ENCODE data around the gene OSER1. TPM values are rescaled to one million over a fixed set of nuclear protein-coding genes. Genes with fewer than 3 reads are reported as not detected.
"Not testable (repeated sequence)": the region's sequence is repeated elsewhere in the genome, so short reads cannot be mapped to it uniquely, and the experiment has no call there.

The OSER1 gene
- total RNA-seq, 2 experiments from 2014 or later = 23.7 to 25.8 TPM

DNA sequence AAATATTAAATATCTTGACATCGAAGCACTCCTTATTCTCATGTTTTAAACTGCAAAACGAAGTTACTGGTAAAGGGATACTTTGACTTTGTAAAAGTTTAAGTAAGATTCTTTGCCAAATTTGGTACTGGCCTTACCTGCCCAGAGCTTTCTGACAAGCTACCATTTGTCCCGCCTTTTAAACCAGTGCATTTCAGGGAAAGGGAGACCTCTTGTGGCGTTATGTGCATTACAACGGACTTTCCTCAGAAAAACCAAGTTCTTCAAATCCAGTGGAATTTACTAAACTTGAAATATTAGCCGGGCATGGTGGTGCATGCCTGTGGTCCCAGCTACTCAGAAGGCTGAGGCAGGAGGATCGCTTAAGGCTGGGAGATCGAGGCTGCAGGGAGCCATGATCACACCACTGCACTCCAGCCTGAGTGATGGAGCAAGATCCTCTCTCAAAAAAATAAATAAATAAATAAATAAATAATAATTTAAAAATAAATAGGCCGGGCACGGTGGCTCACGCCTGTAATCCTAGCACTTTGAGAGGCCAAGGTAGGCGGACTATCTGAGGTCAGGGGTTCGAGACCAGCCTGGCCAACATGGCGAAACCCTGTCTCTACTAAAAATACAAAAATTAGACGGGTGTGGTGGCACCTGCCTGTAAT, 20.2 kb downstream of the OSER1 start:
- CTCF ChIA-PET = interaction anchor here (0.6 to 3.7 kb wide), 11 partner anchors 14 to 732 kb away, joined by 3 to 33 read pairs (median 4); no protein-coding TSS in a partner anchor
- H3K4me3 Mint-ChIP-seq; POLR2A ChIA-PET; H3K36me3 Mint-ChIP-seq (ENCODE audit: low read depth); H3K9me3 Mint-ChIP-seq; H3K27ac Mint-ChIP-seq: not testable (repeated sequence)
- H3K4me1 Mint-ChIP-seq = peaks cover 12% of the 10 kb centered on the region
- DNase-seq = peak; percentile 64
- H3K27me3 Mint-ChIP-seq = peaks cover 39% of the 10 kb centered on the region

GRCh38 chr20:44188752-44189151, 21.8 kb downstream of the OSER1 start:
- H3K4me3 Mint-ChIP-seq = no peak overlapping the region
- no peaks in the 10 kb centered on the region for H3K9me3 Mint-ChIP-seq
- ChIA-PET POLR2A (no interaction called here), CTCF (interaction anchor here (3.7 kb wide), 1 partner anchor 71 kb away, joined by 33 read pairs; no protein-coding TSS in a partner anchor)
- peaks cover 44% of the 10 kb centered on the region for H3K27me3 Mint-ChIP-seq
- peaks cover 12% of the 10 kb centered on the region for H3K4me1 Mint-ChIP-seq
- no peaks in the 10 kb centered on the region for H3K36me3 Mint-ChIP-seq (ENCODE audit: low read depth)
- DNase-seq = no peak
- H3K27ac Mint-ChIP-seq = no peak overlapping the region

DNA sequence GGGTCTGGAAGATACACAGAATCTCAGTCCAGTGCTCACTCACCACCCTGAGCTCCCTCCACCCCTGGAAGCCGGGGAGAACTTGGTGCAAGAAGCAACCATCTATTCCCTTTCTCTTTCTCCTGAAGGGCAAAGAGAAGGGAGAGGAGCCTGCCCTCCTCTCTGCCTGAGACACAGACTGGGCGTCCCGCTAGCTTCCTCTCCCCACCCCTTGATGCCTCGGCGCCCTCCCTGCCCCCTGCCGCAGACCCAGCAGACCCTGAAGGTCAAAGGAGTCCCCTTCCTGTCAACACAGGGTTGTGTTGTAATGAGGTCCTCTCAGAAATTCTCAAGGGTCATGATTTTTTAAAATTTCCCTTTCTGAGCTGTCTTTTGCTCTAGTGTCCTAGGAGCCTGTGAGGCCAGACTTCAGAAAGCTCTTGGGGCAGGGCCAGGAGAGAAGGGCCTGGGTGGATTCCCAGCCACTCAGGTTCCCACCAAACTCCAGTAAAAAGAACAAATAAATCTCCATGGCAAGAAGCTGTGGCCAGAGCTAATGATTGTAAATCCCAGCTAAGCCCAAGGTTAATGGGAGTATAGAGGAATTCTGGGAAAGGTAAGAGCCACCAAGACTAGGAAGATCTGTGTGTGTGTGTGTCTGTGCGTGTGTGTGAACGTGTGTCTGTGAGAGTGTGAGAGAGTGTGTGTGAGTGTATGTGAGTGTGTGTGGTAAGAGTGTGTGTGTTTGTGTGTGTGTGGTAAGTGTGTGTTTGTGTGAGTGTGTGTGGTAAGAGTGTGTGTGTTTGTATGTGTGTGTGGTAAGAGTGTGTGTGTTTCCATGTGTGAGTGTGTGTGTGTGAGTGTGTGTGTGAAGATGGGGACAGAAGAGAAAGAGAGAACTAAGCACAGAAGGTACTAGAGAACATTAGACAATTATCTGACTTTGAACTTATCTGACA, 22.5 kb downstream of the OSER1 start:
- Mint-ChIP-seq H3K36me3 (ENCODE audit: low read depth) (no peaks in the 10 kb centered on the region), H3K9me3 (no peaks in the 10 kb centered on the region), H3K27me3 (peaks cover 44% of the 10 kb centered on the region), H3K27ac (no peak overlapping the region), H3K4me1 (peaks cover 12% of the 10 kb centered on the region), H3K4me3 (no peak overlapping the region)
- CTCF ChIA-PET = interaction anchor here (0.9 to 3.7 kb wide), 5 partner anchors 9 to 132 kb away, joined by 3 to 33 read pairs (median 3); no protein-coding TSS in a partner anchor
- DNase-seq = no peak
- POLR2A ChIA-PET = no interaction called here

- ChIA-PET POLR2A (no interaction called here), CTCF (interaction anchor here (0.9 to 3.7 kb wide), 5 partner anchors 10 to 131 kb away, joined by 3 to 33 read pairs (median 3); no protein-coding TSS in a partner anchor)
- Mint-ChIP-seq H3K27me3 (peaks cover 42% of the 10 kb centered on the region), H3K9me3 (no peaks in the 10 kb centered on the region), H3K4me1 (peaks cover 12% of the 10 kb centered on the region), H3K36me3 (ENCODE audit: low read depth) (no peaks in the 10 kb centered on the region), H3K4me3 (no peak within 1 kb of the TSS), H3K27ac (no peak within 1 kb of the TSS)
- DNase-seq = no peak
Measured at GRCh38 chr20:44187054-44187771, 23.4 kb downstream of the OSER1 start, which contains the start of gene JPH2. Gene JPH2, minus strand, starts transcription at chr20:44187188. Its CDS starts 483 bp downstream, at chr20:44186705.

GRCh38 chr20:44186674-44187053, 23.9 kb downstream of the OSER1 start:
- no peak for DNase-seq
- CTCF ChIA-PET = interaction anchor here (1.5 kb wide), 1 partner anchor 20 kb away, joined by 4 read pairs; no protein-coding TSS in a partner anchor
- Mint-ChIP-seq H3K27me3 (peaks cover 43% of the 10 kb centered on the region), H3K9me3 (no peaks in the 10 kb centered on the region), H3K4me1 (peaks cover 12% of the 10 kb centered on the region), H3K4me3 (no peak overlapping the region), H3K27ac (no peak overlapping the region), H3K36me3 (ENCODE audit: low read depth) (no peaks in the 10 kb centered on the region)
- POLR2A ChIA-PET = no interaction called here

GRCh38 chr20:44186201-44186600, 24.4 kb downstream of the OSER1 start:
- H3K4me3 Mint-ChIP-seq = no peak overlapping the region
- no peaks in the 10 kb centered on the region for H3K36me3 Mint-ChIP-seq (ENCODE audit: low read depth)
- ChIA-PET CTCF (interaction anchor here (1.5 kb wide), 1 partner anchor 20 kb away, joined by 4 read pairs; no protein-coding TSS in a partner anchor), POLR2A (no interaction called here)
- DNase-seq = no peak
- no peak overlapping the region for H3K27ac Mint-ChIP-seq
- no peaks in the 10 kb centered on the region for H3K9me3 Mint-ChIP-seq
- peaks cover 12% of the 10 kb centered on the region for H3K4me1 Mint-ChIP-seq
- H3K27me3 Mint-ChIP-seq = peaks cover 47% of the 10 kb centered on the region

GRCh38 chr20:44185574-44185973, 25.0 kb downstream of the OSER1 start:
- CTCF ChIA-PET = interaction anchor here (1.5 kb wide), 1 partner anchor 19 kb away, joined by 4 read pairs; no protein-coding TSS in a partner anchor
- no peaks in the 10 kb centered on the region for H3K36me3 Mint-ChIP-seq (ENCODE audit: low read depth)
- no peak overlapping the region for H3K4me3 Mint-ChIP-seq
- no peak for DNase-seq
- peaks cover 52% of the 10 kb centered on the region for H3K27me3 Mint-ChIP-seq
- H3K27ac Mint-ChIP-seq = no peak overlapping the region
- no peaks in the 10 kb centered on the region for H3K9me3 Mint-ChIP-seq
- POLR2A ChIA-PET = no interaction called here
- peaks cover 9% of the 10 kb centered on the region for H3K4me1 Mint-ChIP-seq

GRCh38 chr20:44183282-44183681, 27.3 kb downstream of the OSER1 start:
- ChIA-PET POLR2A (no interaction called here), CTCF (interaction anchor here (0.6 to 1.5 kb wide), 2 partner anchors 66 to 427 kb away, joined by 3 to 5 read pairs; no protein-coding TSS in a partner anchor)
- Mint-ChIP-seq H3K27ac (no peak overlapping the region), H3K27me3 (peaks cover 46% of the 10 kb centered on the region), H3K4me1 (peaks cover 7% of the 10 kb centered on the region), H3K9me3 (no peaks in the 10 kb centered on the region), H3K4me3 (no peak overlapping the region), H3K36me3 (ENCODE audit: low read depth) (no peaks in the 10 kb centered on the region)
- no peak for DNase-seq

- no peaks in the 10 kb centered on the region for H3K9me3 Mint-ChIP-seq
- ChIA-PET POLR2A (no interaction called here), CTCF (interaction anchor here (0.6 to 1.5 kb wide), 2 partner anchors 66 to 426 kb away, joined by 3 to 5 read pairs; no protein-coding TSS in a partner anchor)
- peaks cover 42% of the 10 kb centered on the region for H3K27me3 Mint-ChIP-seq
- no peaks in the 10 kb centered on the region for H3K36me3 Mint-ChIP-seq (ENCODE audit: low read depth)
- no peak overlapping the region for H3K4me3 Mint-ChIP-seq
- DNase-seq = no peak
- H3K4me1 Mint-ChIP-seq = peaks cover 5% of the 10 kb centered on the region
- H3K27ac Mint-ChIP-seq = no peak overlapping the region
Measured at GRCh38 chr20:44182863-44183262, 27.7 kb downstream of the OSER1 start.

- H3K27me3 Mint-ChIP-seq = peaks cover 35% of the 10 kb centered on the region
Measured at GRCh38 chr20:44182135-44182765, 28.3 kb downstream of the OSER1 start.

DNA sequence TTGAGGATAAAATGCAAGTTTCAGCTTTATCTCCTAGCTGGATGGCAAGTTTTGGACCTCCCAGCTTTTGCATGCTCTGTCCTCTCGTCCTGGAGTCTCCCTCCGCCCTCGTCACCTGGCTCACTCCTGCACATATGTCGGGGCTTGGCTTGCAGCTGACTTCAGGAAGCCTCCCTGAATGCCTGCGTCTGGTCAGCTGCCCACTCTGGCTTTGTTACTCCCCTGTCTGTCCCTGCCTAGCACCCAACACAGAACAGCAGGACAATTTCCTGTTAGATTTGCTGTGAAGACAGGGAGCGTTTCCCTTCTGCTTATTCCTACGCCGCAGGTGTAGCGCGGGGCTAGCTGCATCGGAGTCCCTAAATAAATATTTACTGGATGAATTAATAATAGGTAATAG, 29.0 kb downstream of the OSER1 start:
- ChIA-PET POLR2A (no interaction called here), CTCF (no interaction called here)
- no peak for DNase-seq
- Mint-ChIP-seq H3K4me3 (no peak overlapping the region), H3K4me1 (no peaks in the 10 kb centered on the region), H3K27ac (no peak overlapping the region), H3K36me3 (ENCODE audit: low read depth) (no peaks in the 10 kb centered on the region), H3K27me3 (peaks cover 32% of the 10 kb centered on the region), H3K9me3 (no peaks in the 10 kb centered on the region)

More at GRCh38 chr20:44182135-44182765, 28.3 kb downstream of the OSER1 start:
- Mint-ChIP-seq H3K4me3 (no peak overlapping the region), H3K9me3 (no peaks in the 10 kb centered on the region), H3K4me1 (no peaks in the 10 kb centered on the region), H3K36me3 (ENCODE audit: low read depth) (no peaks in the 10 kb centered on the region), H3K27ac (no peak overlapping the region)
- no peak for DNase-seq
- POLR2A ChIA-PET = no interaction called here
- CTCF ChIA-PET = interaction anchor here (1.5 kb wide), 1 partner anchor 65 kb away, joined by 3 read pairs; no protein-coding TSS in a partner anchor

DNA sequence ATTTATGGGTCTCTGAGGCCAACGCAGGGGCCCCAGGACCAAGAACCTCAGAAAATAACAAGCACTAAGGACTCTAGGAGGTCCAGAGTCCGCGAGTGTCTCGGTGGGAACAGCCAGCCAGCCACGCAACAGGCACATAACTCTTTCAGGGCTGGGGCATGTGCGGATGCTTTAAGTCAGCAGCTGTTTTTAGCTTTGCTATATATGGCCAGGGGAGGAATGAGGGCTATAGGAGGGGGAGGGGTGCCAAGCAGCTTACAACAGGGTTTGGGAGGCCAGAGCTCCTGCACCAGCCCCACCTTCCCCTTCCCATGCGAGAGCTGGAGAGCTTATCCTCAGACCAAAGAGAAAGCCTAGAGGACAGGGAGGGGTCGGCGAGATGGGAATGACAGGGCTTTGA, 29.8 kb downstream of the OSER1 start:
- Mint-ChIP-seq H3K36me3 (ENCODE audit: low read depth) (no peaks in the 10 kb centered on the region), H3K4me3 (no peak overlapping the region), H3K27me3 (peaks cover 25% of the 10 kb centered on the region), H3K4me1 (no peaks in the 10 kb centered on the region), H3K9me3 (no peaks in the 10 kb centered on the region), H3K27ac (no peak overlapping the region)
- DNase-seq = no peak
- POLR2A ChIA-PET = no interaction called here
- CTCF ChIA-PET = interaction anchor here (0.6 kb wide), 1 partner anchor 441 kb away, joined by 3 read pairs; no protein-coding TSS in a partner anchor

Data from activated CD4-positive, alpha-beta T cell treated with anti-CD3 and anti-CD28 coated beads, Interleukin-2, amount 10 ng/mL, durations not matched to agents 7 days and 5 days (primary cell).